Peyer's patch (tissue), 4 donors: ENCODE results near the gene HSPG2.

ENCODE experiments used
- CTCF ChIP-seq, 6 experiments: fragments of 450-650 bp in 4 of 6; fragments of 200-600 bp in 2 of 6; sonication (generic) in 1 of 6; IDR thresholded peaks; one replicate each; pipeline ENCODE4 v1.5.1; 2017 to 2019; ENCODE audit warnings: antibody characterized with exemption in 6 of 6, mild to moderate bottlenecking in 3 of 6, moderate library complexity in 1 of 6
- POLR2A ChIP-seq, 2 donors: fragments of 450-650 bp; IDR thresholded peaks; one replicate each; pipeline ENCODE4 v1.5.1; 2017; ENCODE audit warnings: antibody characterized with exemption in 2 of 2, mild to moderate bottlenecking in 2 of 2, moderate library complexity in 2 of 2

DNA sequence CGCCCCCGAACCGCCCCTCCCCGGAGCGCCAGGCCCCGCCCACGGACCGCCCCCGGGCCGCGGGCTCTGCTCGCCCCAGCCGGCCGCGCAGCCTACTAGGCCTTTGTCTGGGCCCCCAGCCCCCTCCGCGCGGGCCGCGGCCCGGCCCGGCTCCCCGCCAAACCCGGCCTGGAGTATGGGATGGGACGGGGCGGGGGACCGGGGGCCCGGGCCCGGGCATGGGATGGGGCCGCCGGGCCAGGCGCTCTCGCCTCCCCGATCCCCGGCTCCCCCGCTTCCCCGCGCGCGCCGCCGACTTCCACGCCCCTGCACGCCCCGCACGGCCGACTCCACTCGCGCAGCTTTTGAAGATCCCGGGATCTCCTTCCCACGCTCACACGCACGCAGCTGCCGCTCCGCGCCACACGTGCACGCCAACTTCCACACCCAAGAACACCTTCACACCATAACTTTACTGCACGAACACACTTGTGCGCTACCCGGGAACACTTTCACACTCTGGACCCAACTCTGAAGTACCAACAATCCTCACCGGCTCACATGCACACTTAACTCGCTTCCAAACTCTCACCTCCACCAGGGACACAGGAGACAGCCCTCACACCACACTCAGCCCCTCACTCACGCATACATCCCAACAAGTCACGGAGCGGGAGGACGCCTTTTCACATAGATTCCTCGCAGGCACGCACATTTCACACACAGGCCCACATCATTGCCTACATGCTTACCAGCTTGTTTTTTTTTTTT lies 437 bp upstream of the HSPG2 start:
- TF ChIP-seq CTCF (IDR thresholded peaks at IDR 0.05) (peak in 1 of 6 experiments; percentile 5), POLR2A (IDR thresholded peaks at IDR 0.05) (no peak)
